ENCODE measurements around the gene GNG12.

Gene GNG12

DNA sequence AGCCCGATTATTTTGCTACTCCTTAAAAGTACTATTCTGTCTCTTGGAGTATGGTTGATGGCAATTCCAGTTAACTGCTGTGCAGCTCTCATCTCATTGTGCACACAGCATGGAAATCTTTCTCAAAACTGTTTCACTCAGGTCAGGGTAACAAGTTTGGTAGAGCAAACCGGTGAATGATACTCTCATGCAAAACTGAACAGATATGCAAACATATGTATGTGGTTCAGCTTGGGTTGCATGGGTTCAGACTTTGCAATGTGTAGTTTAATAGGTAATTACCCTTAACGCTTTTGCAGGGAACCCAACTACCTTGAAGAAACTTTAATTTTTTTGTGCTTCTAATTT is 146.1 kb downstream of the GNG12 start:
- H3K4me3 ChIP-seq (ENCODE audit: low read length) = peak overlapping the region; percentile 98
- no peak for TF ChIP-seq CTCF (conservative IDR thresholded peaks at IDR 0.05; ENCODE audit: low read depth, low read length)
- no peak for DNase-seq (ENCODE audit: low read depth)

DNA sequence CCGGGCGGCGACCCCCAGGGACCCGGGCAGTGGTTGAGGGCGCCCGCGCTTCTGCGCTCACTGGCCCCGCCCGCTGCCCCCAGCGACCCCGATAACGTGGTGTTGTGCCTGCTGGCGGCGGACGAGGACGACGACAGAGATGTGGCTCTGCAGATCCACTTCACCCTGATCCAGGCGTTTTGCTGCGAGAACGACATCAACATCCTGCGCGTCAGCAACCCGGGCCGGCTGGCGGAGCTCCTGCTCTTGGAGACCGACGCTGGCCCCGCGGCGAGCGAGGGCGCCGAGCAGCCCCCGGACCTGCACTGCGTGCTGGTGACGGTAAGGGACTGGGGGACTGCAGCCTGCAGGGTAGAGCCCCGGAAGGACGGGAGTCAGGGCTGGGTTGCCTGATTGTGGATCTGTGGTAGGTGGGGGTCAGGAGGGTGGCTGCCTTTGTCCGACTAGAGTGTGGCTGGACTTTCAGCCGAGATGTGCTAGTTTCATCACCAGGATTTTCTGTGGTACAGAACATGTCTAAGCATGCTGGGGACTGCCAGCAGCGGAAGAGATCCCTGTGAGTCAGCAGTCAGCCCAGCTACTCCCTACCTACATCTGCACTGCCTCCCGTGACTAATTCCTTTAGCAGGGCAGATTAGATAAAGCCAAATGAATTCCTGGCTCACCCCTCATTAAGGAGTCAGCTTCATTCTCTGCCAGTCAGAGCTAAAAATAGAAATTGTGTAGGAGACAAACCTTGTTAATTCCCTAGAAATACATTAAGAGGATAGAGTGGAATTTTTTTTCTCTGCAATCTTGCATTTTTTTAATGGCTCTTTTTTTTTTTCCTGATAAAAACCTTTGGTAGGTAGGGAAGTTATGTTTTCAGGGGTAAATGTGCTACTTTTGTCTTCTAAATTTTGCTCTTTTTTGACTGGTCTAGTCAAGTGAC is 146.7 kb downstream of the GNG12 start:
- H3K4me3 ChIP-seq (ENCODE audit: low read length) = peak overlapping the region; percentile 98
- no peak for TF ChIP-seq CTCF (conservative IDR thresholded peaks at IDR 0.05; ENCODE audit: low read depth, low read length)
- peak; percentile 99 for DNase-seq (ENCODE audit: low read depth)

DNA sequence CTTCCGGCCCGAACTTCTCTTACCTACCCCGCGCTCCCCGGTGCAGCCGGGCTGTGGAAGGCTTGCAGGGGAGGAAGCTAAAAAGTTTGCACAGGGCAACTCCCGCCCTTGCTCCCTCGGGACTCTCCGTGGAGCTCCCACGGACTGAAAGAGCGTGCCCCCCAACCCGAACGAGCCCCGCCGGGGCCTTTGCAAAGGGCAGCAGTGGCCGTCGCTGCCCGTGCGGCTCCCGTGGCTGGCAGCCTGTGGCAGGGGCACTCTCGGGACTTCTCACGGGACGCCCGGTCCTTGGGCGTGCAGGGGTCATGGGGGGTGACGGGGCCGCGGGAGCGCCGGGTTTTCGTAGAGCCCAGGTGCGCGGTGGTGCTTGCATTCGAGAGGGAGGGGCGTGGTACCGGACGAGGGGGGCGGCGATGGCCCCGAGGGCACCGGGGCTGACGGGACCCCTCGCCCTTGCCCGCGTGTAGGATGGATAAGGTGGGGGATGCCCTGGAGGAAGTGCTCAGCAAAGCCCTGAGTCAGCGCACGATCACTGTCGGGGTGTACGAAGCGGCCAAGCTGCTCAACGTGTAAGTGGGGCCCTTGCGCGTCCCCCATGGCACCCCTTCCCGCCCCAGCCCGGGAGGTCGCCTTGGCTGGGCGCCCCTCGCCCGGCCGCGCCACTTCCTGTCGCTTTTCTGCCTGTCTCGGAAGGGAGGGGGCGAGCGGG is 147.6 kb downstream of the GNG12 start:
- DNase-seq (ENCODE audit: low read depth) = no peak
- peak overlapping the region; percentile 98 for H3K4me3 ChIP-seq (ENCODE audit: low read length)
- TF ChIP-seq CTCF (conservative IDR thresholded peaks at IDR 0.05; ENCODE audit: low read depth, low read length) = no peak

DNA sequence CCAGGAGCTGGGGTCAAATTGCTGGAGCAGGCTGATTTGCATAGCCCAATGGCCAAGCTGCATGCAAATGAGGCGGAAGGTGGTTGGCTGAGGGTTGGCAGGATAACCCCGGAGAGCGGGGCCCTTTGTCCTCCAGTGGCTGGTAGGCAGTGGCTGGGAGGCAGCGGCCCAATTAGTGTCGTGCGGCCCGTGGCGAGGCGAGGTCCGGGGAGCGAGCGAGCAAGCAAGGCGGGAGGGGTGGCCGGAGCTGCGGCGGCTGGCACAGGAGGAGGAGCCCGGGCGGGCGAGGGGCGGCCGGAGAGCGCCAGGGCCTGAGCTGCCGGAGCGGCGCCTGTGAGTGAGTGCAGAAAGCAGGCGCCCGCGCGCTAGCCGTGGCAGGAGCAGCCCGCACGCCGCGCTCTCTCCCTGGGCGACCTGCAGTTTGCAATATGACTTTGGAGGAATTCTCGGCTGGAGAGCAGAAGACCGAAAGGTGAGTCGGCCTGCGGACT is 148.2 kb downstream of the GNG12 start, which contains the start of gene GADD45A:
TSS of gene GADD45A (plus strand) at position 135 of the 491 bp plus-strand sequence. CDS start at position 429, 294 bp downstream.
- peak; percentile 99 for DNase-seq (ENCODE audit: low read depth)
- peak within 1 kb of the TSS; percentile 98 for H3K4me3 ChIP-seq (ENCODE audit: low read length)
- no peak for TF ChIP-seq CTCF (conservative IDR thresholded peaks at IDR 0.05; ENCODE audit: low read depth, low read length)

DNA sequence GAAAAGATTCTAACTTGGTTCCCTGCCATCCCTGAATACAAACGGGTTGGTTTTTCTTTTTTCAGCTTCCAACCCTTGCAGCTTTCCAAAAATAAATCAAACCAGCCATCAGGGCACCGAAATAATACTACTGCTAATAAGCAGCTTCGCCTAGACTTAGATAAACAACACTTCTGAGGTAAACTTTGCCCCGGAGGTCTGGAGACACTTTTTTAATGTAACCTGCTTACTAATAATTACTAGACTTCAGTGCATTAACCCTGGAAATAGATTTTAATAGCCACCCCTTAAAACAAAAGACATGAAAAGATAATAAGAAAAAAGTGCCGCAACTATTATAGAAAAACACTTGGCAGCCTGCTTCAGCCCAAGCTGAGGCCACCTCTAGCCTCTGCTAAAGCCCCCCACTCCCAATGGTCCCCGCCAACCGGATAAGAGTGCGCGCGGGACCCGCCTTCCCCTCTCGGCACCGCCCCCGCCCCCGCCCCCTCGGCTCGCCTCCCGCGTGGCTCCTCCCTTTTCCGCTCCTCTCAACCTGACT is 148.7 kb downstream of the GNG12 start:
- H3K4me3 ChIP-seq (ENCODE audit: low read length) = peak overlapping the region; percentile 22
- no peak for TF ChIP-seq CTCF (conservative IDR thresholded peaks at IDR 0.05; ENCODE audit: low read depth, low read length)

GRCh38 chr1:67683766-67684525 is 149.3 kb downstream of the GNG12 start:
- TF ChIP-seq CTCF (conservative IDR thresholded peaks at IDR 0.05; ENCODE audit: low read depth, low read length) = no peak
- no peak for DNase-seq (ENCODE audit: low read depth)
- H3K4me3 ChIP-seq (ENCODE audit: low read length) = peak overlapping the region; percentile 22

More for the DNA sequence above, 148.7 kb downstream of the GNG12 start:
- no peak for DNase-seq (ENCODE audit: low read depth)

Measured in retinal pigment epithelial cell (primary cell).